Uterus (tissue), 4 donors: ENCODE measurements around the gene CXorf65. TPM values are rescaled to one million over a fixed set of nuclear protein-coding genes. Genes with fewer than 3 reads are reported as not detected.

Source experiments
- DNase-seq, 2 donors: peaks; one replicate each; pipeline ENCODE4 v3.0.0-alpha.2; 2019 to 2020
- H3K27ac ChIP-seq, 2 donors: fragments of 200-600 bp; sonication (generic); 1 replicate in 1 of 2; 2 replicates in 1 of 2; pipeline ENCODE4 v1.5.1; 2016 to 2018
- H3K27me3 ChIP-seq, 2 donors: fragments of 200-600 bp; sonication (generic); one replicate each; pipeline ENCODE4 v1.5.1; 2018 to 2019; ENCODE audit warnings: control low read depth in 1 of 2
- H3K36me3 ChIP-seq, 2 donors: fragments of 200-600 bp; sonication (generic); one replicate each; pipeline ENCODE4 v1.5.1; 2019; ENCODE audit warnings: control low read depth in 1 of 2
- H3K4me1 ChIP-seq, 2 donors: fragments of 200-600 bp; sonication (generic); one replicate each; pipeline ENCODE4 v1.5.1; 2018 to 2019; ENCODE audit warnings: control low read depth in 1 of 2
- H3K4me3 ChIP-seq, 2 donors: fragments of 200-600 bp; sonication (generic); 1 replicate in 1 of 2; 2 replicates in 1 of 2; pipeline ENCODE4 v1.5.1; 2018 to 2019; ENCODE audit warnings: mild to moderate bottlenecking in 1 of 2
- H3K9me3 ChIP-seq, 2 donors: fragments of 200-600 bp; sonication (generic); one replicate each; pipeline ENCODE4 v1.5.1; 2019; ENCODE audit warnings: control low read depth in 1 of 2
- POLR2A ChIP-seq, 2 donors: fragments of 450-650 bp; IDR thresholded peaks; one replicate each; pipeline ENCODE4 v1.6.1; 2016; ENCODE audit warnings: antibody characterized with exemption in 2 of 2, mild to moderate bottlenecking in 1 of 2, moderate library complexity in 1 of 2
- intact Hi-C: fragments of 100-400 bp; cut with DNase I; formaldehyde crosslinking; loops from one replicate; pipeline ENCODE4 v1.15.1; 2023; ENCODE audit warnings: low total_unique reads
- total RNA-seq, 4 donors: library from RNA; depleted of rRNA in 3 of 4; stranded (reverse); fragments of >200 nt in 3 of 4; gene quantifications; one replicate each; pipeline versions ENCODE4 v1.1.0 to v1.2.4, GENCODE V29; 2014 to 2023
- TF ChIP-seq, protein P1 (sequence below), 4 experiments: fragments of 200-600 bp in 2 of 4; fragments of 450-650 bp in 2 of 4; sonication (generic) in 2 of 4; IDR thresholded peaks; one replicate each; pipeline ENCODE4 v1.5.1; 2016 to 2019; ENCODE audit warnings: antibody characterized with exemption in 4 of 4, mild to moderate bottlenecking in 2 of 4, moderate library complexity in 1 of 4
- donor health status: DM: yes; HTN: yes; CAD: no.

The CXorf65 gene
- total RNA-seq, 4 donors from 2014 or later = 1.1 TPM; not detected in 3

DNA sequence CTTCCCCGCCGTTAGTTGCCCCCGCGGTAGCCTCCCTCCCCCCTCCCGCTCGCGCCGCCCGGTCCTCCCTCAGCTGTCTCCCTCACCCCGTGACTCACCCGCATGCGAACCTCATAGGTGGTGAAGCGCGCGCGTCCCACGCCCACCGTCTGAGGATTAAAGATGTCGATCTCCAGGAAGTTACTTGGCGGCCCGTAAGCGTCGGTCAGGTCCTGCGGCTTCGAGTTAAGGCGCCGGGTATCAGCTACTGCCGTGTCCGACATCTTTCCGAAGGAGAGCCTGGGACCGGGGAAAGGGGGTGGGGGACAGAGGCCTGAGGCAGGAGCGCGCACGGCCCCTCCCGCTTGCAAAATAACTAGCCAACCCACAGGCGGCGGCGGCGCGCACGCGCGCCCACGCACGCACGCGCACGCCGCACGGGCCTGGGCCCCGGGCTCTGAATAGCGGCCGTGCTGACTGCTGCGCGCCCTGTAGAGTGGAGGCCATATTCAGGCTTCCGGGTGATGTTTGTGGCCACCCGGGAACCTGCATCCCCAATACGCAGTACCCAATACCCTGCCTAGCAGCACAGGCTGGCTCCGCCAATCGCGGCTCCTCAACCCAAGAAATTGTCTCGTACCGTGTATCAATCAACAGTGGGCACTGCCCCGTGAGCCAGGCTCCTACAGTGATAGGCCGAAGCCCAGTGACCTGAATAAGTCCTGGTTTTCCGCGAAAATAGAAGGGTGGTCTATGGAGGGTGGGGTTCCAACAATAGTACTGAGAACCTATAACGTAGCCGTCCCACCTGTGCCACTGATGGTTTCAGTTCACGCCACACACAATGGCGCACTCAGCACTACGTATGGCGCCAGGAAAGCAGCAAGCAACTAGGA is 38.3 kb downstream of the CXorf65 start, which contains the start of gene SNX12:
Gene SNX12 (minus strand): TSS at position 291 of the 875 bp plus-strand sequence. CDS start 28 bp downstream, at position 263.
- H3K36me3 ChIP-seq = no peaks in the 10 kb centered on the region
- H3K9me3 ChIP-seq = no peaks in the 10 kb centered on the region
- intact Hi-C loops = no loop called here
- H3K4me3 ChIP-seq = peak within 1 kb of the TSS; percentile 48 to 64
- H3K4me1 ChIP-seq = no peaks in the 10 kb centered on the region
- H3K27ac ChIP-seq = peak within 1 kb of the TSS; percentile 85 to 86
- no peaks in the 10 kb centered on the region for H3K27me3 ChIP-seq
- DNase-seq = peak; percentile 87 to 92
- TF ChIP-seq POLR2A (IDR thresholded peaks at IDR 0.05) = peak; percentile 45 to 59
- TF ChIP-seq, protein P1, sequence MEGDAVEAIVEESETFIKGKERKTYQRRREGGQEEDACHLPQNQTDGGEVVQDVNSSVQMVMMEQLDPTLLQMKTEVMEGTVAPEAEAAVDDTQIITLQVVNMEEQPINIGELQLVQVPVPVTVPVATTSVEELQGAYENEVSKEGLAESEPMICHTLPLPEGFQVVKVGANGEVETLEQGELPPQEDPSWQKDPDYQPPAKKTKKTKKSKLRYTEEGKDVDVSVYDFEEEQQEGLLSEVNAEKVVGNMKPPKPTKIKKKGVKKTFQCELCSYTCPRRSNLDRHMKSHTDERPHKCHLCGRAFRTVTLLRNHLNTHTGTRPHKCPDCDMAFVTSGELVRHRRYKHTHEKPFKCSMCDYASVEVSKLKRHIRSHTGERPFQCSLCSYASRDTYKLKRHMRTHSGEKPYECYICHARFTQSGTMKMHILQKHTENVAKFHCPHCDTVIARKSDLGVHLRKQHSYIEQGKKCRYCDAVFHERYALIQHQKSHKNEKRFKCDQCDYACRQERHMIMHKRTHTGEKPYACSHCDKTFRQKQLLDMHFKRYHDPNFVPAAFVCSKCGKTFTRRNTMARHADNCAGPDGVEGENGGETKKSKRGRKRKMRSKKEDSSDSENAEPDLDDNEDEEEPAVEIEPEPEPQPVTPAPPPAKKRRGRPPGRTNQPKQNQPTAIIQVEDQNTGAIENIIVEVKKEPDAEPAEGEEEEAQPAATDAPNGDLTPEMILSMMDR (IDR thresholded peaks at IDR 0.05) = peak in 2 of 4 experiments; percentile 84 to 93

DNA sequence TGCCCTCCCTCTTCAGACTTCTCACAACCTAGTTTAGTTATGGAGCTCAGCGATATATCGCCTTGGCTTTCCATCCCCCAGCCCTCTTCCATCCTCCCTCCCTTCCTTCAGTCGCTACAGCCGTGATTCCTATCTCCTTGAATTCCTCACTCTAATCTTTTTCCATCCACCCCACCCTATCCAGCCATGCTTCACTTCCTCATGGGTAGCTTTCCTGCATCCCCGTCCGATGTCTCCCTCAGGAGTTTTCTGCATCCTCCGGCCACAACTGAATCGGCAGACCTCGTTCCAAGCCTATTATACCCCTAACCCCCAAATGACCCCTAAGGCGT is 38.9 kb downstream of the CXorf65 start:
- Histone ChIP-seq H3K27ac (peak overlapping the region; percentile 85 to 86), H3K9me3 (no peaks in the 10 kb centered on the region), H3K27me3 (no peaks in the 10 kb centered on the region), H3K36me3 (no peaks in the 10 kb centered on the region), H3K4me3 (peak overlapping the region; percentile 48 to 64), H3K4me1 (no peaks in the 10 kb centered on the region)
- intact Hi-C loops = loop anchor here (2.0 kb wide), 1 partner anchor 39 kb away; the partner anchor contains the start of gene CXorf65
- no peak for TF ChIP-seq POLR2A (IDR thresholded peaks at IDR 0.05)
- TF ChIP-seq, protein P1 (IDR thresholded peaks at IDR 0.05) = no peak
- DNase-seq = no peak

DNA sequence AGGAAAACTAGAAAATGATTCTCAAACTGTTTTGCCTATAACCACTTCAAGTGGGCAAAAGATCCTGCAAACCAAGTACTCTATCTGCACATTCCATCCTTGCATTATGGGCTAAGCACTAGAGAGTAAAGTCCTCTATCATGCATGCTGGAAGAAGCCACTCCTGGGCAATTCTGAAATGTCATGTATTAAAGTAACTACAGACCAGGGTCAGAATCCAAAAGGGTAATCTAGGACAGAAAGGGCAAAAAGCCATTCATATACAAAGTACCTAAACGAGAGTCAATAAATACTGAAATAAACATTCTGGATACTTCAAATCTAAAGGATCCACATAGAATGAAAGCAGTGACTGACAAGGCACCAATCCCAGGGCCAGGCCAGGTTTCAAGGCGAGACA is 39.5 kb downstream of the CXorf65 start:
- Histone ChIP-seq H3K9me3 (no peaks in the 10 kb centered on the region), H3K27ac (peak overlapping the region; percentile 85 to 86), H3K27me3 (no peaks in the 10 kb centered on the region), H3K4me1 (no peaks in the 10 kb centered on the region), H3K36me3 (no peaks in the 10 kb centered on the region), H3K4me3 (peak overlapping the region; percentile 48 to 64)
- TF ChIP-seq, protein P1 (IDR thresholded peaks at IDR 0.05) = no peak
- no peak for TF ChIP-seq POLR2A (IDR thresholded peaks at IDR 0.05)
- intact Hi-C loops = loop anchor here (2.0 kb wide), 1 partner anchor 40 kb away; the partner anchor contains the start of gene CXorf65
- no peak for DNase-seq

DNA sequence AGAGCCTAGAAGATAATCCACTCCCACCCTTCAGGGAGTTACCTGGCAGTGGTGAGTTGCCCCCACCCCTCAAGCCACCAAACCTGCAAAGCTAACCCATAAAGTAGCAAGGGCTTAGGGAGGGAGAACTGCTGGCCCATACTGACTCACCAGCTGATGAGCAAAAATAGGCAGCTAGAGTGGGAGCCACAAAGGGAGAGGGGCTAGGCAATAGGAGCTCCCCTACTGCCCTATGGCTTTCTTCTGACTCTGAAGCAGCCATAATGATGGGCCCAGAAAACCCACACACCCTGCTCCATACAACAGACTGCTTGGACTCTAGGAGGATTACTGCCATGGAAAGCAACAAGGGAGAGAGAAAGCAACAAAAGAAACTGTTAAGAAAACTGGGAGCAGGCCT is 46.4 kb downstream of the CXorf65 start:
- Histone ChIP-seq H3K4me3 (no peak overlapping the region), H3K27me3 (no peaks in the 10 kb centered on the region), H3K9me3 (no peaks in the 10 kb centered on the region), H3K4me1 (no peaks in the 10 kb centered on the region), H3K36me3 (no peaks in the 10 kb centered on the region), H3K27ac (no peak overlapping the region)
- TF ChIP-seq, protein P1 (IDR thresholded peaks at IDR 0.05) = no peak
- no peak for TF ChIP-seq POLR2A (IDR thresholded peaks at IDR 0.05)
- no peak for DNase-seq
- intact Hi-C loops = no loop called here

DNA sequence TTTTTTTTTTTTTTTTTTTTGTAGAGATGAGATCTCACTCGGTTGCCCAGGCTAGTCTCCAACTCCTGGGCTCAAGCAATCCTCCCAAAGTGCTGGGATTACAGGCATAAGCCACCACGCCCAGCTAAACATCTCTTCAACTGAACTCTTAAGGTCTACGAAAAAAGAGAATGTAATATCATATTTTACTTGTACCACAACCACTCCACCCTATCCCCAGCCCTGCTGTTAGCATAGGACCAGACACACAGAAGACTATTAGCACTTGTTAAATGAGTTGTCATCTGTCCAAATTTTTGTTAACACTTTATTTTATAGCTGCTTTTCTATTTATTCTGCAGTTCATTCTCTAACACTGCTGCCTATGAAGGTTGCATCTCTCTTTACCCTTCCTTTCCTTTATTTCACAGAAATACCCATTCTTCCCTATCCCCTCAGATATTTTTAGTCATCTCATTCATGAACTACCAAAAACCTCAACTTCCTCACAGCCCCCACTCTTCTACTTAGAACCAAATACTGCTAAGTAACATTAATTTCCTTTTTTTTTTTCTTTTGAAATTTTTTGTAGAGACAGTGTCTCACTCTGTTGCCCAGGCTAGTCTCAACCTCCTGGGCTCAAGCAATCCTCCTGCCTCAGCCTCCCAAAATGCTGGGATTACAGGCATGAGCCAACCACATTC is 48.6 kb downstream of the CXorf65 start:
- no peak for DNase-seq
- H3K9me3 ChIP-seq = no peaks in the 10 kb centered on the region
- no peaks in the 10 kb centered on the region for H3K36me3 ChIP-seq
- no peak overlapping the region for H3K27ac ChIP-seq
- H3K4me1 ChIP-seq = no peaks in the 10 kb centered on the region
- no peak overlapping the region for H3K4me3 ChIP-seq
- intact Hi-C loops = no loop called here
- H3K27me3 ChIP-seq = no peaks in the 10 kb centered on the region
- TF ChIP-seq, protein P1 (IDR thresholded peaks at IDR 0.05) = no peak
- TF ChIP-seq POLR2A (IDR thresholded peaks at IDR 0.05) = no peak
